Thyroid gland (tissue), 4 donors: Measurements from ENCODE around the gene KPNA5.

ENCODE experiments used
- CTCF ChIP-seq, 6 experiments: fragments of 200-600 bp in 3 of 6; fragments of 450-650 bp in 3 of 6; sonication (generic) in 3 of 6; IDR thresholded peaks; one replicate each; pipeline ENCODE4 v1.5.1; 2016 to 2019; ENCODE audit warnings: antibody characterized with exemption in 6 of 6, mild to moderate bottlenecking in 2 of 6, inconsistent platforms in 1 of 6, moderate library complexity in 1 of 6
- POLR2A ChIP-seq, 2 donors: fragments of 450-650 bp; IDR thresholded peaks; one replicate each; pipeline ENCODE4 v1.6.1; 2017; ENCODE audit warnings: antibody characterized with exemption in 2 of 2, mild to moderate bottlenecking in 2 of 2, moderate library complexity in 1 of 2

DNA sequence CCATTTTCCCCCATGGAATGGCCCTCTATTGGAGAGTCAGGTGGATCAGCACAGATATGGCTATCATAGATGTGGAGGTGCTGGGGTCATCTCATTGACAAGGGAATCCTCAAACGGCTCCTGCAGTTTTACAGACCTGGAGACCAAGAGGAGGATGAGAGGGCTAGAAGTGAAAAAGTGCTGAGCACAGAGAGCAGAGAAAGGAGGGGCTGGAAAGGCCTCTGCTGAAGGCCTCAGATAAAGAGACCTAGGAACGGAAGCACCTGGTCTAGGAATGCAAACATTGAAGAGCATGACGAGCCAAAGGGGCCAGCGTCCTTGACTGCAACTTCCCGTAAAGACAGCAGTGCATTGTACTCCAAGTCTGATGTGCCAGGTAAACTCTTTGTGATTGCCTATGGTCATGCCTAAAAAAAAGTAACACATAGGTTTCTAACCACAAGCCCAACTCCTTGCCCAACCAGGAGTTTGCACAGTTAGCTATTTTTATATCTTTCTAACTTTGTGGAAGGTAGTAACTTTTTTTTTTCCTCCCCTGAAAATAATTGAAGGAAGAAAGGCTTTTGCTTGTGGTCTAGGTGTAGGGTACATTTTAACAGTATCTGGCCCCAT is 49.5 kb upstream of the KPNA5 start:
- TF ChIP-seq CTCF (IDR thresholded peaks at IDR 0.05) (no peak), POLR2A (IDR thresholded peaks at IDR 0.05) (no peak)
